GM10266 (cell line): ENCODE measurements around the gene KIF27.
"Not testable (repeated sequence)": the region's sequence is repeated elsewhere in the genome, so short reads cannot be mapped to it uniquely, and the experiment has no call there.

Source experiments
- DNase-seq: peaks from one replicate; pipeline ENCODE4 v3.0.0; 2012; ENCODE audit errors: extremely low spot score
- CTCF ChIP-seq: IDR thresholded peaks from 2 replicates; pipeline ENCODE4 v1.5.1; 2012; ENCODE audit warnings: mild to moderate bottlenecking, low read depth; ENCODE audit not compliant: control insufficient read depth, insufficient read depth; ENCODE audit errors: missing control alignments

The KIF27 gene

GRCh38 chr9:83960991-83961390 is 39.8 kb upstream of the KIF27 start:
- DNase-seq = no peak
- TF ChIP-seq CTCF = no peak

- TF ChIP-seq CTCF = no peak
- no peak for DNase-seq
Observed at GRCh38 chr9:83959061-83959460, 37.8 kb upstream of the KIF27 start.

GRCh38 chr9:83957248-83957513 is 35.9 kb upstream of the KIF27 start:
- TF ChIP-seq CTCF = no peak
- no peak for DNase-seq

GRCh38 chr9:83956436-83957247 is 35.4 kb upstream of the KIF27 start:
- TF ChIP-seq CTCF = no peak

GRCh38 chr9:83956086-83956435 is 34.8 kb upstream of the KIF27 start:
- no peak for TF ChIP-seq CTCF
- DNase-seq = no peak

More at GRCh38 chr9:83956436-83957247, 35.4 kb upstream of the KIF27 start:
- DNase-seq = peak; percentile 65

GRCh38 chr9:83948096-83948495 is 26.9 kb upstream of the KIF27 start:
- not testable (repeated sequence) for DNase-seq

- TF ChIP-seq CTCF = no peak
- DNase-seq = no peak
Observed at GRCh38 chr9:83940590-83941303, 19.5 kb upstream of the KIF27 start.
